Activated CD8-positive, alpha-beta T cell treated with anti-CD3 and anti-CD28 coated beads, Interleukin-2, amount 10 ng/mL, durations not matched to agents 7 days and 5 days (primary cell): Measurements from ENCODE around the gene ATP5ME. TPM values are rescaled to one million over a fixed set of nuclear protein-coding genes. Genes with fewer than 3 reads are reported as not detected.

Source experiments
- ATAC-seq: fragments of 150-1000 bp; cut with Tn5 transposase; one replicate; pipeline ENCODE4 v1.10.0; 2021; ENCODE audit warnings: moderate library complexity
- CTCF ChIA-PET: fragments of 350-600 bp; sonication (Branson Sonifier 250); formaldehyde crosslinking; loops from one replicate; lab custom pipeline; 2021; ENCODE audit warnings: antibody characterized with exemption; lab: Charles Lee
- POLR2A ChIA-PET: fragments of 350-600 bp; sonication (Branson Sonifier 250); formaldehyde crosslinking; loops from one replicate; lab custom pipeline; 2021; ENCODE audit warnings: antibody characterized with exemption; lab: Charles Lee
- DNase-seq: peaks from one replicate; pipeline ENCODE4 v3.0.0-alpha.2; 2020
- H3K27ac Mint-ChIP-seq: one replicate; pipeline ENCODE4 v1.8.0; 2021; ENCODE audit warnings: mild to moderate bottlenecking, mixed read lengths
- H3K27me3 Mint-ChIP-seq: one replicate; pipeline ENCODE4 v1.8.0; 2021; ENCODE audit warnings: low read depth, mixed read lengths
- H3K36me3 Mint-ChIP-seq: one replicate; pipeline ENCODE4 v1.8.0; 2021; ENCODE audit warnings: low read depth, mixed read lengths
- H3K4me1 Mint-ChIP-seq: one replicate; pipeline ENCODE4 v1.8.0; 2021; ENCODE audit warnings: low read depth, mixed read lengths
- H3K4me3 Mint-ChIP-seq: one replicate; pipeline ENCODE4 v1.8.0; 2021; ENCODE audit warnings: mild to moderate bottlenecking, mixed read lengths
- H3K9me3 Mint-ChIP-seq: one replicate; pipeline ENCODE4 v1.8.0; 2022; ENCODE audit warnings: mixed read lengths; ENCODE audit not compliant: insufficient read depth
- total RNA-seq, 2 experiments: library from RNA; stranded (reverse); gene quantifications; one replicate each; pipeline ENCODE4 v1.2.3, GENCODE V29; 2021

Gene ATP5ME
- total RNA-seq, 2 experiments from 2014 or later: 243 to 267 TPM

- no peak overlapping the region for H3K4me3 Mint-ChIP-seq
- ATAC-seq (no peak), DNase-seq (no peak)
- POLR2A ChIA-PET: interaction anchor here (0.9 to 2.1 kb wide), 2 partner anchors 13 to 23 kb away, joined by 3 to 6 read pairs; partner anchors contain the start of gene MYL5
- peaks cover 15% of the 10 kb centered on the region for H3K4me1 Mint-ChIP-seq
- peaks cover 12% of the 10 kb centered on the region for H3K27me3 Mint-ChIP-seq
- CTCF ChIA-PET: interaction anchor here (1.1 kb wide), 1 partner anchor 10 kb away, joined by 4 read pairs; no protein-coding TSS in a partner anchor
- no peaks in the 10 kb centered on the region for H3K36me3 Mint-ChIP-seq
- H3K27ac Mint-ChIP-seq: no peak overlapping the region
- no peaks in the 10 kb centered on the region for H3K9me3 Mint-ChIP-seq
Observed at GRCh38 chr4:687048-687970, 13.2 kb upstream of the ATP5ME start.

DNA sequence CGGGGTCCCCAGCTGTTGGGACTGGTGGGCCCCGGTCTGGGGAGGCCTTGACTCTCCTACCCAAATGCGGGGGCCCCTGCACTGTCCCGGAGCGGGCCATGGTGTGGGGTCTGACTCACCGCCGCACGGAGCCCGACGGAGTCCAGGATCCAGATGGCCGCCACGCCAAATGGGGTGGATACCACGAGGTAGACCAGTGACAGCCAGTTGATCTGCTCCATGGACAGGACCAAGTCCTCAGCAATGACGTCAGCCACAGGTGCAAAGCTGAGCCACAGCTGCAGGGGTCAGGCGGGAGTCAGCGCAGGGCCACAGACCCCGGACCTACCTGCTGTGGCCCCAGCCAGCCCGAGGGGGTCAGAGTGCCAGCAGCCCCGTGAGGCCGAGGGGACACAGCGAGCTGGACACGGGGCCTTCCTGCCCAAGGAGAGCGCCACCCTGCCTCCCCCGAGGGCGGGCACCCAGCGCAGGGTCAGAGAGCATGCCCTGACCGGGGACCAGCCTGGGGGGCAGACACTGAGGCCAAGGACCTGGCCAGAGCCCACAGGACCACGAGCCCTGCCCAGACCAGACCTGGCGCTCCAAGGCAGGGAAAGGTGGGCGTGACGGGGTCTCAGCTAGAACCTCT, 12.5 kb upstream of the ATP5ME start:
- ATAC-seq: no peak
- CTCF ChIA-PET: interaction anchor here (1.1 kb wide), 1 partner anchor 11 kb away, joined by 4 read pairs; no protein-coding TSS in a partner anchor
- POLR2A ChIA-PET: interaction anchor here (2.1 kb wide), 1 partner anchor 12 kb away, joined by 6 read pairs; the partner anchor contains the start of gene MYL5
- no peaks in the 10 kb centered on the region for H3K9me3 Mint-ChIP-seq
- H3K27ac Mint-ChIP-seq: no peak overlapping the region
- no peak overlapping the region for H3K4me3 Mint-ChIP-seq
- peaks cover 12% of the 10 kb centered on the region for H3K27me3 Mint-ChIP-seq
- DNase-seq: no peak
- H3K4me1 Mint-ChIP-seq: peaks cover 17% of the 10 kb centered on the region
- no peaks in the 10 kb centered on the region for H3K36me3 Mint-ChIP-seq

DNA sequence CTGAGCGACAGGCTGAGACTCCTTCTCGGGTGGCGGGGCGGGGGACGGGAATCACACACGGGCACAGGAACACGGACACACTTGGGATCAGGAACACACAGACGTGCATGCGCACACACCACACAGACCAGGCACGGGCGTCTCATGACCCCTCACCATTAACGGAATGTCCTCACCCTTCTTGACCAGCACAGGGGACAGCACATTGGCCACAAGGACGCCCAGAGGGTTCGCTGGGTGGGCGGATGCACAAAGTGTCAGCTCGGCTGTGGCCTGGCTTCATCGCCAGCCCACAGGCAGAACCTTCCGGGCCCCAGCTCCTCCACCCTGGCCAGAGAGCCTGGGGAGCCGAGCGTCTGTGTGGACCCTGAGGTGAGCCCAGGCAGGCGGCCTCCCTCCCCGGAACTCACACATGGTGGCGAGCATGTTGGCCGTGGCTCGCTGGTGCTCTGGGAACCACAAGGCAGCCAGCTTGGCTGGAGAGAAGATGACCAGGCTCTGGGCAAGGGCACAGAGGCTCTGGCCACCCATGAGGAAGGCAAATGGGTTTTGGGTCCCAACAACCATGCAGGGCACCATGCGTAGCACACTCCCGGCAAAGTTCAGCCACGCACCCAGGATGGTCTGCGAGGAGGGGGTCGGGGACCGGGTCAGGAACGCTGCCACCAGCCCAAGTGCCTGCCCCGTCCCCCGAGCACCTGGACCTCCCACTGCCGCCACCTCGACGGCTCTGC, 11.8 kb upstream of the ATP5ME start:
- no peaks in the 10 kb centered on the region for H3K9me3 Mint-ChIP-seq
- H3K4me1 Mint-ChIP-seq: peaks cover 18% of the 10 kb centered on the region
- H3K27me3 Mint-ChIP-seq: peaks cover 12% of the 10 kb centered on the region
- H3K36me3 Mint-ChIP-seq: no peaks in the 10 kb centered on the region
- CTCF ChIA-PET: no interaction called here
- no peak overlapping the region for H3K4me3 Mint-ChIP-seq
- no peak for DNase-seq
- POLR2A ChIA-PET: interaction anchor here (1.2 to 2.1 kb wide), 2 partner anchors 11 to 96 kb away, joined by 3 to 6 read pairs; partner anchors contain the start of gene MYL5
- no peak for ATAC-seq
- no peak overlapping the region for H3K27ac Mint-ChIP-seq

DNA sequence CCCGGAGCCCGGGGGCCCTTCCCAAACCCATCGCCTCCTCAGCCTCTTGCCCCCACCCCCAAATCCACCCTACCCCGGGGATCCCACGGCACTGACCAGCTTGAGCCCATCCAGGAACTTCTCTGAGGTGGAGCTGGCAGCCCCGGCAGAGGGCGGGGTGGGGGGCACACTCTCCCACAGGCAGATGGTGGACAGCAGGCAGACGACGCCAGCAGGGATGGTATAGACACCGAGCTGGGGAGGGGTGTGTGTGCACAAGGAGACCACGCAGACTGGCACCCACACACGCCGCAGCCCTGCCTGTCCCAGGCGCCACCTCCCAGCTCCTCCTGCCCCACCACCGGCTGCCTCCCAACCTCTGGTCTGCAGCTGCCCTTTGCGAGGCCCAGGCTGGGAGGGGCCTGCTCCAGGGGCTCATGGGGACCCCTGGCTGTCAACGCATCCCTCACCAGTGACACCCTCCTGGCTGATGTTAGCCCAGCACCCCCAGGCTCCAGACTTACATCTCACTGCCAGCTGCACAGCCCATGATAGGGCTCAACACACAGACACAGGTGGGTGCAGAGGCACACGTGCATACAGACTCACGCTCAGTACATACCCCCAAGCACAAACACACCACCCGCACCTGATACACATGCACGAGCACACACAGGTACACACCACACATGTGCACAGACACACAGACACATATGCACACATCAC, 10.7 kb upstream of the ATP5ME start:
- H3K4me3 Mint-ChIP-seq: no peak overlapping the region
- DNase-seq: no peak
- CTCF ChIA-PET: interaction anchor here (1.0 to 2.0 kb wide), 2 partner anchors 11 to 12 kb away, joined by 4 to 5 read pairs; partner anchors contain the start of genes ATP5ME and MYL5
- POLR2A ChIA-PET: interaction anchor here (1.2 kb wide), 1 partner anchor 97 kb away, joined by 3 read pairs; no protein-coding TSS in a partner anchor
- peaks cover 21% of the 10 kb centered on the region for H3K4me1 Mint-ChIP-seq
- no peaks in the 10 kb centered on the region for H3K9me3 Mint-ChIP-seq
- no peak for ATAC-seq
- no peak overlapping the region for H3K27ac Mint-ChIP-seq
- H3K36me3 Mint-ChIP-seq: no peaks in the 10 kb centered on the region
- H3K27me3 Mint-ChIP-seq: peaks cover 5% of the 10 kb centered on the region

DNA sequence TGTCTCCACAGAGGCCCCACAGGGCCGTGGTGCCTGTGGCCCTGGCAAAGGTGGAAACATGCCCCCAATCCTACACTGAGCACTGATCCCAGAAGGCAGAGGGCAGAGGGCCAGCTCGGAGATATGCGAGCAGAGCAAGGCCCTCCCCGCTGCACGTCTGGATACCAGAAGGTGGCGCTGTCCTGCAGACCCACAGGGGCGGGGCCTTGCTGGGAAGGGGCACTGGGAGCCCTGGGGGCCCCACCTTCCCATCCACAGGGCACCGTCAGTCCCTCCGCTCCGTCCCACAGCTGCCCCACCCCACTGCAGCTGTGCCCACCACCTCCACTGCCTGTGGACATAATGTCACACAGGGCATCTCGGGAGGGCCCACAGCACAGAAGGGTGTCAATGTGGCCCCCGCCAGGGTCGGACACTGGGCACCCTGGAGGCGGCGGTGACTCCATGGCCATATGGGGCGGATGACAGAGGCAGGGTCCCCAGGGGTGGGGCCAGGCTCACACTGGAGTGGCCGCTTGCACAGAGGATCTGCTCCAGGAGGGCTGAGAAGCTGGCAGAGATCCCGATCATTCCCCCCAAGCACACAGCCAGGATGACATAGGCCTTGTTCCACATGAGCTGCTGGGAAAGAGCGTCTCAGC, 10.0 kb upstream of the ATP5ME start:
- no peak overlapping the region for H3K27ac Mint-ChIP-seq
- POLR2A ChIA-PET: interaction anchor here (1.2 kb wide), 1 partner anchor 97 kb away, joined by 3 read pairs; no protein-coding TSS in a partner anchor
- H3K36me3 Mint-ChIP-seq: no peaks in the 10 kb centered on the region
- H3K27me3 Mint-ChIP-seq: peaks cover 5% of the 10 kb centered on the region
- H3K4me3 Mint-ChIP-seq: no peak overlapping the region
- H3K9me3 Mint-ChIP-seq: no peaks in the 10 kb centered on the region
- CTCF ChIA-PET: interaction anchor here (0.5 to 2.0 kb wide), 7 partner anchors 8 to 303 kb away, joined by 3 to 9 read pairs (median 3); partner anchors contain the start of genes ATP5ME, IDUA and MYL5
- peak; percentile 62 for DNase-seq
- ATAC-seq: peak; percentile 21
- H3K4me1 Mint-ChIP-seq: peaks cover 20% of the 10 kb centered on the region

DNA sequence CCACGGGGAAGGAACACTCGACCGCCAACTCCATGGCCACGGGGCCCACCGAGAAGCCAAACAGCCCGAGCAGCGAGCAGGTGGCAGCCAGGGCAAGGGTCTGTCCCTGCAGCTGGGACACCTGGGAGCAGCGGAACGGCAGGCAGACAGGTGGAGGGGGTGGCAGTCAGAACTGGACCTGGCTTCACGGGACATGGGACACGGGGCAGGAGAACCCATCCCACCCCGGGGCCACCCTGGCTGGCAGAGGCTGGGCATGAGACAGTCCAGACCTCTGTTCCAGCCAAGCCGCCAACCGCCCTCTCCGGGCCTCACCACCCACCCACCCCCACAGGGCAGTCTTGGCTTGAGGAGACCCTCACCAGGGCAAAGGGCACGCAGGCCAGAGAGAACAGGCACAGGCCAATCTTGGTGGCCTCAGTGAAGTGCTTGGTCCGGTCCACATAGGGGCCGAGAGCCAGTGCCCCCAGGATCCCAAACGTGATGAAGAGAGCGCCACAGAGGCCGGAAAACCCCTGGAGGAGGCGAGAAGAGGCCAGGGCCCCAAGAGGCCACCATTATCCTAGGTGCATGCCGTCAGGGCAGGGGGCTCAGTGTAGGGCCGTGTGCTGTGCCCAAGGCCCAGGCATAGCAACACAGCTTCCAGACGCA, 9.3 kb upstream of the ATP5ME start:
- H3K27ac Mint-ChIP-seq: no peak overlapping the region
- ChIA-PET CTCF (interaction anchor here (0.5 to 2.0 kb wide), 6 partner anchors 9 to 303 kb away, joined by 3 to 9 read pairs (median 3); partner anchors contain the start of genes ATP5ME, IDUA and MYL5), POLR2A (no interaction called here)
- H3K9me3 Mint-ChIP-seq: no peaks in the 10 kb centered on the region
- ATAC-seq: no peak
- no peak overlapping the region for H3K4me3 Mint-ChIP-seq
- H3K36me3 Mint-ChIP-seq: no peaks in the 10 kb centered on the region
- peaks cover 20% of the 10 kb centered on the region for H3K4me1 Mint-ChIP-seq
- peaks cover 5% of the 10 kb centered on the region for H3K27me3 Mint-ChIP-seq
- no peak for DNase-seq

GRCh38 chr4:682490-683172, 8.6 kb upstream of the ATP5ME start:
- H3K27me3 Mint-ChIP-seq: peaks cover under 1% of the 10 kb centered on the region
- no peaks in the 10 kb centered on the region for H3K9me3 Mint-ChIP-seq
- ATAC-seq (no peak), DNase-seq (no peak)
- CTCF ChIA-PET: no interaction called here
- no peak overlapping the region for H3K27ac Mint-ChIP-seq
- H3K4me1 Mint-ChIP-seq: peaks cover 20% of the 10 kb centered on the region
- POLR2A ChIA-PET: interaction anchor here (0.7 to 0.9 kb wide), 2 partner anchors 8 to 10 kb away, joined by 3 read pairs; partner anchors contain the start of genes ATP5ME and MYL5
- H3K36me3 Mint-ChIP-seq: no peaks in the 10 kb centered on the region
- H3K4me3 Mint-ChIP-seq: no peak overlapping the region

DNA sequence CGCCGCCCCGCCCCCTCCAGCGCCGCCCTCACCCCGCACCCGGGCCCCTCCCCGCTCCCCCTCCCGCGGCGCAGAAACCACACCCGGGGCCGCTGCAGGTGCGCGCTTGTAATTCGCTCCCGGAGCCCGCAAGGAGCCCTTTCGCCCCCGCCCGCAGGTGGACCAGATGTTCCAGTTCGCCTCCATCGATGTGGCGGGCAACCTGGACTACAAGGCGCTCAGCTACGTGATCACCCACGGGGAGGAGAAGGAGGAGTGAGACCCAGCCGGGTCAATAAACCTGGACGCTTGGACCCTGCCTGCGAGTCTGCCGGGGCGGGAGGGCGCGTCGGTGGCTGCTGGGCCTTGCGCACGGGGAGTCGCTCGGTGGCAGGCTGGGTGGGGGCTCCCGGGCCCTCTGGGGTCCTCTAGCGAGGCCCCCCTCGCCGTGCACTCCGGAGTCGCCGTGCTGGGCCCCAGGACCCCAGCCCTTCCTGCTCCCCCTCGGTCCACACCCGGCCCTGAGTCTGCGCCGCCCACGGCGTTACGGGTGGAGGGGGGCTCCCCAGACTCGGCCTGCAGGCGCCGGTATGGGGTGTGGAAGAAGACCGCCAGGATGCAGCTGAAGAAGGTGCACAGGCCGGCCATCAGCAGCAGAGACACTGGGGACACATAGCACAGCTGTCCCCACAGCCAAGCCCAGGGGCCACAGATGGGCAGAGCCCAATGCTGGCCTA, 7.8 kb upstream of the ATP5ME start:
- Mint-ChIP-seq H3K4me1 (peaks cover 20% of the 10 kb centered on the region), H3K4me3 (no peak overlapping the region), H3K36me3 (no peaks in the 10 kb centered on the region), H3K27me3 (no peaks in the 10 kb centered on the region), H3K27ac (no peak overlapping the region), H3K9me3 (no peaks in the 10 kb centered on the region)
- ATAC-seq (peak; percentile 21), DNase-seq (peak; percentile 62)
- POLR2A ChIA-PET: interaction anchor here (0.7 to 0.9 kb wide), 2 partner anchors 8 to 9 kb away, joined by 3 read pairs; partner anchors contain the start of genes ATP5ME and MYL5
- CTCF ChIA-PET: no interaction called here

DNA sequence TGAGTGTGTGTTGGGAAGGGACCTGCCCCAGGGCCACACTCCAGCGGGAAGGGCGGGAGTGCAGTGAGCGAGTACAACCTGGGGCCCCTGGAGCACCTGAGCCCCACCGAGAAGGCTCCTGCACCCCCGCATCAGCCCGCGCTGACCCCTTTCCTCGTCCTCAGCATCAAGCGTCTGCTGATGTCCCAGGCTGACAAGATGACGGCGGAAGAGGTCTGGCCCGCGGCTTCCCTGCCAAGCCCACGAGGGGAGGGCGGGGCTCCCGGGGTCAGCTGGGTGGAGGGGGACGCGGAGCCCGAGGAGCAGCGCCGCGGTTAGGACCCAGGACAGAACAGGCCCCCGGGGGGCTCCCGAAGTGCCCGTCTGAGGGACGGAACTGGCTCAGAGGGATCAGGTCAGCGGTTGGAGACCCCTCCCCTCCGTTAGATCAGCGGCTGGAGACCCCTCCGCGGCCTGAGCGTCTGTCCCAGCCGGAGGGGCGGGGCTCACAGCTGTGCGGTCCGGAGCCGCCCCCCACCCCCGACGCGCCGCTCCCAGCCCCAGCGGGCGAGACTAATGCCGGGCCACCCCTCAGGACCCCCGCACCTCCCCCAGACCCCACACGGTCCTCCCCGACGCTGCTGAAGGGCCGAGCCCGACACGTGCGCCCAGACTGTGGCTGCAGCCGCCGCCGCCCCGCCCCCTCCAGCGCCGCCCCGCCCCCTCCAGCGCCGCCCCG, 7.0 kb upstream of the ATP5ME start:
- DNase-seq (peak; percentile 81), ATAC-seq (peak; percentile 71)
- peak overlapping the region; percentile 64 for H3K4me3 Mint-ChIP-seq
- H3K4me1 Mint-ChIP-seq: peaks cover 20% of the 10 kb centered on the region
- ChIA-PET CTCF (no interaction called here), POLR2A (interaction anchor here (0.7 kb wide), 2 partner anchors 9 to 22 kb away, joined by 3 read pairs; no protein-coding TSS in a partner anchor)
- no peaks in the 10 kb centered on the region for H3K27me3 Mint-ChIP-seq
- H3K9me3 Mint-ChIP-seq: no peaks in the 10 kb centered on the region
- H3K27ac Mint-ChIP-seq: peak overlapping the region; percentile 74
- H3K36me3 Mint-ChIP-seq: no peaks in the 10 kb centered on the region
